HL-60 (cell line): ENCODE data around the gene OXTR.

Source experiments
- POLR2AphosphoS5 ChIP-seq: IDR thresholded peaks from 2 replicates; pipeline ENCODE4 v1.6.1; 2012; ENCODE audit warnings: low read depth
- TF ChIP-seq, protein P1 (sequence below): IDR thresholded peaks from one replicate; pipeline ENCODE4 v1.5.1; 2011; ENCODE audit warnings: low read length, control low read depth, inconsistent platforms; ENCODE audit not compliant: insufficient read depth

DNA sequence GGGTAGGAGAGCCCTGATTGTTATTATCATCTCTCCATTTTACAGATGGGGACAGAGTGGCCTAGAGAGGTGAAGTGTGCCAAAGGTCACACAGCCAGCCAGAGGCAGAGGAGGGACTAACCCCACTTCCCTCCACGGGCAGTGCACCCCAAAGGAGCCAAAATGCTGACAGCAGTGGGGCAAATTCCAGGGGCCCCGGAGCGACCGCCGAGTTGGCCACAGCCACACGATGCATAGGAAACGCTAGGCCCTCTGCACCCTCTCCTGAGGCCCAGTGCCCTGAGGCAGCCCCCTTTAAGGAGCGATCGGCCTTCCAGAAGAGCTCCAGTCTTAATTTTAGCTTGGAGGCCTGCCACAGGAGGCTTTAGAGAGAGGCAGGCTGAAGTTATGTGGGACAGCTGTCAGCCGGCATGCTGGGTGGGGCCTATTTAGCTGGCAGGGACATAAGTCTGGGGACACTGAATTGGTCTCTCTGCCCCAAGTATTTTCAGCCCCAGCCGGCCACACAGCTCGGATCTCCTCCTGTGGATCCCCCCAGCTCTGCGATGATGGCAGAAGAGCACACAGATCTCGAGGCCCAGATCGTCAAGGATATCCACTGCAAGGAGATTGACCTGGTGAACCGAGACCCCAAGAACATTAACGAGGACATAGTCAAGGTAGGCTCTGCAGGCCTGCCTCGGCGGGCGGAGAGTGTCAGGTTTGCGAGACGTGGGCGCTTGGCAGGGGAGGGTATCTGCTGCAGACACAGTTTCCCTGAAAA lies 35.9 kb downstream of the OXTR start, which contains the start of gene CAV3:
- TF ChIP-seq, protein P1, sequence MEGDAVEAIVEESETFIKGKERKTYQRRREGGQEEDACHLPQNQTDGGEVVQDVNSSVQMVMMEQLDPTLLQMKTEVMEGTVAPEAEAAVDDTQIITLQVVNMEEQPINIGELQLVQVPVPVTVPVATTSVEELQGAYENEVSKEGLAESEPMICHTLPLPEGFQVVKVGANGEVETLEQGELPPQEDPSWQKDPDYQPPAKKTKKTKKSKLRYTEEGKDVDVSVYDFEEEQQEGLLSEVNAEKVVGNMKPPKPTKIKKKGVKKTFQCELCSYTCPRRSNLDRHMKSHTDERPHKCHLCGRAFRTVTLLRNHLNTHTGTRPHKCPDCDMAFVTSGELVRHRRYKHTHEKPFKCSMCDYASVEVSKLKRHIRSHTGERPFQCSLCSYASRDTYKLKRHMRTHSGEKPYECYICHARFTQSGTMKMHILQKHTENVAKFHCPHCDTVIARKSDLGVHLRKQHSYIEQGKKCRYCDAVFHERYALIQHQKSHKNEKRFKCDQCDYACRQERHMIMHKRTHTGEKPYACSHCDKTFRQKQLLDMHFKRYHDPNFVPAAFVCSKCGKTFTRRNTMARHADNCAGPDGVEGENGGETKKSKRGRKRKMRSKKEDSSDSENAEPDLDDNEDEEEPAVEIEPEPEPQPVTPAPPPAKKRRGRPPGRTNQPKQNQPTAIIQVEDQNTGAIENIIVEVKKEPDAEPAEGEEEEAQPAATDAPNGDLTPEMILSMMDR: no peak
- no peak for TF ChIP-seq POLR2AphosphoS5
